ENCODE measurements around the gene BRMS1L. TPM values are rescaled to one million over a fixed set of nuclear protein-coding genes. Genes with fewer than 3 reads are reported as not detected.

The BRMS1L gene
- polyA plus RNA-seq, 1 donor (not counting 4 experiments of a cell fraction or from before 2014, with no cell fraction given), result 12.0 TPM

DNA sequence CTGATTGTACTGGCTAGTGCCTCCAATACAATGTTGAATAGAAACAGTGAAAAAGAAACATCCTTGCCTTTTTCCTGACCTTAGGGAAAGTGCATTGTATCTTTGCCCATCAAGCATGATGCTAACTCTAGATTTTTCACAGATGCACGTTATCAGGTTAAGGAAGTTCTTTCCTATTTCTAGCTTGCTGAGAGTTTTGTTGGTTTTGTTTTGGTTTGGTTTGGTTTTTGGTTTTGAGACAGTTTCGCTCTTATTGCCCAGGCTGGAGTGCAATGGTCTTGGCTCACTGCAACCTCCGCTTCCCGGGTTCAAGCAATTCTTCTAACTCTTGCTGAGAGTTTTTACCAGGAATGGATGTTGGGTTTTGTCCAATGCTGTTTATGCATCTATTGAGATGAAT is 89.0 kb downstream of the BRMS1L start:
- no peaks in the 10 kb centered on the region for H3K9me1 ChIP-seq (ENCODE audit: control insufficient read depth, extremely low read depth, insufficient read depth, low read length)
- DNase-seq (ENCODE audit: low read depth, low spot score) (no peak), FAIRE-seq (no peak)
- H3K4me3 ChIP-seq (ENCODE audit: control insufficient read depth in 2 of 3, extremely low read depth in 1 of 3, insufficient read depth in 2 of 3, low read depth in 1 of 3, low read length in 3 of 3), result no peak overlapping the region
- H4K20me1 ChIP-seq (ENCODE audit: control insufficient read depth, extremely low read depth, insufficient read depth, low read length), result no peaks in the 10 kb centered on the region
- H3K4me1 ChIP-seq (ENCODE audit: control insufficient read depth, extremely low read depth, insufficient read depth, low read length), result no peaks in the 10 kb centered on the region
- no peak overlapping the region for H2AFZ ChIP-seq (ENCODE audit: control insufficient read depth, low read length)
- no peaks in the 10 kb centered on the region for H3K79me2 ChIP-seq (ENCODE audit: control insufficient read depth, insufficient read depth, low read length)
- no peaks in the 10 kb centered on the region for H3K36me3 ChIP-seq (ENCODE audit: control insufficient read depth in 2 of 2, extremely low read depth in 1 of 2, insufficient read depth in 2 of 2, low read length in 2 of 2)
- no peak overlapping the region for H3K4me2 ChIP-seq (ENCODE audit: control insufficient read depth, extremely low read depth, insufficient read depth, low read depth, low read length)
- H3K9me3 ChIP-seq (ENCODE audit: control insufficient read depth, low read depth, low read length), result no peaks in the 10 kb centered on the region
- dilution Hi-C loops (cut with MboI; ENCODE audit: extremely low pct_ligation_motif_present, low sequenced_read_pairs), result no loop called here
- H3K27me3 ChIP-seq (ENCODE audit: control insufficient read depth, extremely low read depth, insufficient read depth, low read length), result peaks cover 4% of the 10 kb centered on the region
- TF ChIP-seq EZH2 (IDR thresholded peaks at IDR 0.05; ENCODE audit: low read length), result no peak
- TF ChIP-seq, protein P1, sequence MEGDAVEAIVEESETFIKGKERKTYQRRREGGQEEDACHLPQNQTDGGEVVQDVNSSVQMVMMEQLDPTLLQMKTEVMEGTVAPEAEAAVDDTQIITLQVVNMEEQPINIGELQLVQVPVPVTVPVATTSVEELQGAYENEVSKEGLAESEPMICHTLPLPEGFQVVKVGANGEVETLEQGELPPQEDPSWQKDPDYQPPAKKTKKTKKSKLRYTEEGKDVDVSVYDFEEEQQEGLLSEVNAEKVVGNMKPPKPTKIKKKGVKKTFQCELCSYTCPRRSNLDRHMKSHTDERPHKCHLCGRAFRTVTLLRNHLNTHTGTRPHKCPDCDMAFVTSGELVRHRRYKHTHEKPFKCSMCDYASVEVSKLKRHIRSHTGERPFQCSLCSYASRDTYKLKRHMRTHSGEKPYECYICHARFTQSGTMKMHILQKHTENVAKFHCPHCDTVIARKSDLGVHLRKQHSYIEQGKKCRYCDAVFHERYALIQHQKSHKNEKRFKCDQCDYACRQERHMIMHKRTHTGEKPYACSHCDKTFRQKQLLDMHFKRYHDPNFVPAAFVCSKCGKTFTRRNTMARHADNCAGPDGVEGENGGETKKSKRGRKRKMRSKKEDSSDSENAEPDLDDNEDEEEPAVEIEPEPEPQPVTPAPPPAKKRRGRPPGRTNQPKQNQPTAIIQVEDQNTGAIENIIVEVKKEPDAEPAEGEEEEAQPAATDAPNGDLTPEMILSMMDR (optimal IDR thresholded peaks at IDR 0.05 in 1 of 3, IDR thresholded peaks at IDR 0.05 in 1 of 3, conservative IDR thresholded peaks at IDR 0.05 in 1 of 3; ENCODE audit: extremely low read depth in 1 of 3, insufficient read depth in 2 of 3, low read length in 3 of 3), result no peak
- no peak overlapping the region for H3K27ac ChIP-seq (ENCODE audit: control insufficient read depth, insufficient read depth, low read length)
- no peak overlapping the region for H3K9ac ChIP-seq (ENCODE audit: control insufficient read depth, extremely low read depth, insufficient read depth, low read length)

GRCh38 chr14:35915775-35916174 is 89.6 kb downstream of the BRMS1L start:
- TF ChIP-seq, protein P1 (optimal IDR thresholded peaks at IDR 0.05 in 1 of 3, IDR thresholded peaks at IDR 0.05 in 1 of 3, conservative IDR thresholded peaks at IDR 0.05 in 1 of 3; ENCODE audit: extremely low read depth in 1 of 3, insufficient read depth in 2 of 3, low read length in 3 of 3), result no peak
- TF ChIP-seq EZH2 (IDR thresholded peaks at IDR 0.05; ENCODE audit: low read length), result no peak
- DNase-seq (ENCODE audit: low read depth, low spot score), result no peak
- dilution Hi-C loops (cut with MboI; ENCODE audit: extremely low pct_ligation_motif_present, low sequenced_read_pairs), result no loop called here
- peaks cover 4% of the 10 kb centered on the region for H3K27me3 ChIP-seq (ENCODE audit: control insufficient read depth, extremely low read depth, insufficient read depth, low read length)
- no peaks in the 10 kb centered on the region for H3K36me3 ChIP-seq (ENCODE audit: control insufficient read depth in 2 of 2, extremely low read depth in 1 of 2, insufficient read depth in 2 of 2, low read length in 2 of 2)
- H3K9me3 ChIP-seq (ENCODE audit: control insufficient read depth, low read depth, low read length), result no peaks in the 10 kb centered on the region
- no peak for FAIRE-seq
- H2AFZ ChIP-seq (ENCODE audit: control insufficient read depth, low read length), result no peak overlapping the region
- H3K27ac ChIP-seq (ENCODE audit: control insufficient read depth, insufficient read depth, low read length), result no peak overlapping the region
- no peaks in the 10 kb centered on the region for H3K4me1 ChIP-seq (ENCODE audit: control insufficient read depth, extremely low read depth, insufficient read depth, low read length)
- H4K20me1 ChIP-seq (ENCODE audit: control insufficient read depth, extremely low read depth, insufficient read depth, low read length), result no peaks in the 10 kb centered on the region
- H3K9me1 ChIP-seq (ENCODE audit: control insufficient read depth, extremely low read depth, insufficient read depth, low read length), result no peaks in the 10 kb centered on the region
- no peak overlapping the region for H3K4me3 ChIP-seq (ENCODE audit: control insufficient read depth in 2 of 3, extremely low read depth in 1 of 3, insufficient read depth in 2 of 3, low read depth in 1 of 3, low read length in 3 of 3)
- no peak overlapping the region for H3K9ac ChIP-seq (ENCODE audit: control insufficient read depth, extremely low read depth, insufficient read depth, low read length)
- no peaks in the 10 kb centered on the region for H3K79me2 ChIP-seq (ENCODE audit: control insufficient read depth, insufficient read depth, low read length)
- H3K4me2 ChIP-seq (ENCODE audit: control insufficient read depth, extremely low read depth, insufficient read depth, low read depth, low read length), result no peak overlapping the region

Other genes with a start within 250 kb of the BRMS1L start
- gene RALGAPA1, start 17.0 kb upstream of the BRMS1L start, polyA plus RNA-seq, result 6.2 to 12.1 TPM (median 10.9 TPM) in 3 replicates